Mammary epithelial cell (primary cell): ENCODE data around the gene GATA6.

ENCODE experiments used
- CTCF ChIP-seq, 2 donors: IDR thresholded peaks in 1 of 2; conservative IDR thresholded peaks in 1 of 2; 2 replicates each; pipeline ENCODE4 v1.5.1; 2011 to 2012; ENCODE audit warnings: inconsistent platforms in 2 of 2, low read length in 2 of 2, mild to moderate bottlenecking in 2 of 2, control low read depth in 1 of 2, low read depth in 1 of 2; ENCODE audit not compliant: insufficient read depth in 1 of 2; ENCODE audit errors: extremely low read depth in 1 of 2
- EZH2 ChIP-seq: IDR thresholded peaks from 2 replicates; pipeline ENCODE4 v1.6.1; 2012; ENCODE audit warnings: low read length, inconsistent platforms, borderline replicate concordance

GRCh38 chr18:22194151-22194598 lies 24.8 kb downstream of the GATA6 start:
- TF ChIP-seq CTCF (conservative IDR thresholded peaks at IDR 0.05 in 1 of 2, IDR thresholded peaks at IDR 0.05 in 1 of 2; ENCODE audit: extremely low read depth in 1 of 2, insufficient read depth in 1 of 2, low read depth in 1 of 2, low read length in 2 of 2) (no peak), EZH2 (no peak)
